Caco-2 (cell line): Measurements from ENCODE around the gene FBXO34. TPM values are rescaled to one million over a fixed set of nuclear protein-coding genes. Genes with fewer than 3 reads are reported as not detected.

Source experiments
- BruUV-seq: library from RNA; stranded (reverse); fragments of 400-500 nt; replicated peaks from 2 replicates; lab custom pipeline; 2021; lab: Mats Ljungman, UMichigan
- CTCF ChIA-PET: fragments of 300-600 bp; sonication (Branson Sonifier 250); formaldehyde crosslinking; loops from one replicate; lab custom pipeline; 2022; ENCODE audit warnings: antibody characterized with exemption; lab: Charles Lee
- POLR2A ChIA-PET: fragments of 300-600 bp; sonication (Branson Sonifier 250); formaldehyde crosslinking; loops from one replicate; lab custom pipeline; 2022; ENCODE audit warnings: antibody characterized with exemption; lab: Charles Lee
- DNase-seq, 2 experiments: peaks; one replicate each; pipeline versions ENCODE4 v3.0.0 to v3.0.0-alpha.2; 2020 to 2022
- H3K27me3 ChIP-seq: replicated peaks from 2 replicates; pipeline ENCODE4 v1.6.0; 2011; ENCODE audit warnings: low read length; ENCODE audit not compliant: control insufficient read depth, insufficient read depth
- H3K36me3 ChIP-seq: 2 replicates; pipeline ENCODE4 v1.5.1; 2011; ENCODE audit warnings: low read length; ENCODE audit not compliant: control insufficient read depth, insufficient read depth
- H3K4me1 ChIP-seq: fragments of 250-450 bp; sonication (Bioruptor Pico); 2 replicates; pipeline ENCODE4 v1.5.1; 2020; ENCODE audit warnings: mild to moderate bottlenecking
- H3K4me3 ChIP-seq: 2 replicates; pipeline ENCODE4 v1.5.1; 2011; ENCODE audit warnings: low read depth, mild to moderate bottlenecking, control low read depth, low read length
- H3K9me3 ChIP-seq: fragments of 250-450 bp; sonication (Bioruptor Pico); 2 replicates; pipeline ENCODE4 v1.5.1; 2020; ENCODE audit warnings: mild to moderate bottlenecking, moderate library complexity
- H3K27ac Mint-ChIP-seq: one replicate; pipeline ENCODE4 v1.8.0; 2022; ENCODE audit warnings: mixed read lengths; ENCODE audit not compliant: unreplicated experiment
- H3K27me3 Mint-ChIP-seq: one replicate; pipeline ENCODE4 v1.8.0; 2022; ENCODE audit warnings: mixed read lengths; ENCODE audit not compliant: insufficient read depth, unreplicated experiment
- H3K36me3 Mint-ChIP-seq: one replicate; pipeline ENCODE4 v1.8.0; 2022; ENCODE audit warnings: mild to moderate bottlenecking, mixed read lengths; ENCODE audit not compliant: insufficient read depth, unreplicated experiment
- H3K4me1 Mint-ChIP-seq: one replicate; pipeline ENCODE4 v1.8.0; 2022; ENCODE audit warnings: low read depth, mixed read lengths; ENCODE audit not compliant: unreplicated experiment
- H3K4me3 Mint-ChIP-seq: one replicate; pipeline ENCODE4 v1.8.0; 2022; ENCODE audit warnings: mild to moderate bottlenecking, moderate library complexity, mixed read lengths; ENCODE audit not compliant: unreplicated experiment
- H3K9me3 Mint-ChIP-seq: one replicate; pipeline ENCODE4 v1.8.0; 2022; ENCODE audit warnings: mixed read lengths; ENCODE audit not compliant: unreplicated experiment
- CTCF ChIP-seq, 2 experiments: fragments of 200-600 bp in 1 of 2; IDR thresholded peaks; 1 replicate in 1 of 2; 2 replicates in 1 of 2; pipeline versions ENCODE4 v1.5.1 to v1.8.0; 2011 to 2022; ENCODE audit warnings: antibody characterized with exemption in 1 of 2, control low read depth in 1 of 2, inconsistent platforms in 1 of 2, low read depth in 1 of 2, low read length in 1 of 2, mild to moderate bottlenecking in 1 of 2, moderate library complexity in 1 of 2; ENCODE audit not compliant: insufficient read depth in 1 of 2, severe bottlenecking in 1 of 2, unreplicated experiment in 1 of 2
- intact Hi-C: fragments of 100-400 bp; cut with micrococcal nuclease; formaldehyde crosslinking; loops from one replicate; pipeline ENCODE4 v1.10.0; 2022; ENCODE audit not compliant: unreplicated experiment
- total RNA-seq: library from RNA; stranded (reverse); gene quantifications from 2 replicates; pipeline ENCODE4 v1.2.3, GENCODE V29; 2022

The FBXO34 gene
- total RNA-seq, 1 experiment from 2014 or later = 23.7 TPM

GRCh38 chr14:55277972-55278740 lies 6.9 kb downstream of the FBXO34 start:
- BruUV-seq = no TSS peak
- intact Hi-C loops = no loop called here
- ChIA-PET POLR2A (no interaction called here), CTCF (no interaction called here)
- Mint-ChIP-seq H3K27me3 (no peaks in the 10 kb centered on the region), H3K4me3 (no peak overlapping the region), H3K9me3 (no peaks in the 10 kb centered on the region), H3K36me3 (peaks cover 16% of the 10 kb centered on the region), H3K27ac (no peak overlapping the region), H3K4me1 (peaks cover 38% of the 10 kb centered on the region)
- no peak for DNase-seq
- Histone ChIP-seq H3K9me3 (no peaks in the 10 kb centered on the region), H3K27me3 (no peaks in the 10 kb centered on the region), H3K36me3 (no peaks in the 10 kb centered on the region), H3K4me3 (no peak overlapping the region), H3K4me1 (peaks cover 34% of the 10 kb centered on the region)
- no peak for TF ChIP-seq CTCF (IDR thresholded peaks at IDR 0.05; ENCODE audit: insufficient read depth in 1 of 2, low read depth in 1 of 2, low read length in 1 of 2, severe bottlenecking in 1 of 2, unreplicated experiment in 1 of 2)

- Mint-ChIP-seq H3K36me3 (peaks cover 16% of the 10 kb centered on the region), H3K27ac (no peak overlapping the region), H3K4me3 (no peak overlapping the region), H3K4me1 (peaks cover 28% of the 10 kb centered on the region), H3K27me3 (no peaks in the 10 kb centered on the region), H3K9me3 (no peaks in the 10 kb centered on the region)
- Histone ChIP-seq H3K4me3 (no peak overlapping the region), H3K36me3 (no peaks in the 10 kb centered on the region), H3K9me3 (no peaks in the 10 kb centered on the region), H3K4me1 (peaks cover 23% of the 10 kb centered on the region), H3K27me3 (no peaks in the 10 kb centered on the region)
- ChIA-PET POLR2A (no interaction called here), CTCF (no interaction called here)
- DNase-seq = no peak
- intact Hi-C loops = no loop called here
- TF ChIP-seq CTCF (IDR thresholded peaks at IDR 0.05; ENCODE audit: insufficient read depth in 1 of 2, low read depth in 1 of 2, low read length in 1 of 2, severe bottlenecking in 1 of 2, unreplicated experiment in 1 of 2) = no peak
- no TSS peak for BruUV-seq
These were observed 8.2 kb downstream of the FBXO34 start for GRCh38 chr14:55279384-55279783.

GRCh38 chr14:55281316-55281839 lies 10.2 kb downstream of the FBXO34 start:
- Histone ChIP-seq H3K9me3 (no peaks in the 10 kb centered on the region), H3K27me3 (no peaks in the 10 kb centered on the region), H3K4me1 (peaks cover 13% of the 10 kb centered on the region), H3K4me3 (no peak overlapping the region), H3K36me3 (peaks cover 1% of the 10 kb centered on the region; the same call in 1 of the 2 replicates)
- intact Hi-C loops = no loop called here
- TF ChIP-seq CTCF (IDR thresholded peaks at IDR 0.05; ENCODE audit: insufficient read depth in 1 of 2, low read depth in 1 of 2, low read length in 1 of 2, severe bottlenecking in 1 of 2, unreplicated experiment in 1 of 2) = no peak
- Mint-ChIP-seq H3K9me3 (no peaks in the 10 kb centered on the region), H3K4me1 (peaks cover 21% of the 10 kb centered on the region), H3K27ac (no peak overlapping the region), H3K27me3 (no peaks in the 10 kb centered on the region), H3K36me3 (peaks cover 25% of the 10 kb centered on the region), H3K4me3 (no peak overlapping the region)
- DNase-seq = no peak
- no TSS peak for BruUV-seq
- POLR2A ChIA-PET = no interaction called here
- CTCF ChIA-PET = no interaction called here
